Astrocyte of the spinal cord (primary cell): Measurements from ENCODE around the gene SORCS2.

Experiments used
- DNase-seq: peaks from one replicate; pipeline ENCODE4 v3.0.0; 2011; ENCODE audit warnings: low read depth, low spot score
- H3K4me3 ChIP-seq: 2 replicates; pipeline ENCODE4 v1.5.1; 2011; ENCODE audit warnings: low read depth, mild to moderate bottlenecking, low read length, moderate library complexity
- CTCF ChIP-seq: IDR thresholded peaks from 2 replicates; pipeline ENCODE4 v1.5.1; 2012; ENCODE audit warnings: low read depth, mild to moderate bottlenecking, low read length, inconsistent platforms
- in situ Hi-C: cut with HindIII; loops from 2 replicates; pipeline ENCODE4 v1.10.0; 2017; ENCODE audit warnings: low sequenced_read_pairs

The SORCS2 gene

GRCh38 chr4:7514281-7514680 lies 321.9 kb downstream of the SORCS2 start:
- no peak overlapping the region for H3K4me3 ChIP-seq
- in situ Hi-C loops = no loop called here
- no peak for DNase-seq
- no peak for TF ChIP-seq CTCF

- no peak for TF ChIP-seq CTCF
- in situ Hi-C loops = no loop called here
- DNase-seq = no peak
- H3K4me3 ChIP-seq = no peak overlapping the region
Observed at GRCh38 chr4:7514789-7515188, 322.5 kb downstream of the SORCS2 start.

GRCh38 chr4:7515390-7515902 lies 323.1 kb downstream of the SORCS2 start:
- in situ Hi-C loops = no loop called here
- no peak overlapping the region for H3K4me3 ChIP-seq
- no peak for DNase-seq
- TF ChIP-seq CTCF = no peak

GRCh38 chr4:7516096-7516772 lies 323.9 kb downstream of the SORCS2 start:
- in situ Hi-C loops = no loop called here
- no peak for DNase-seq
- H3K4me3 ChIP-seq = no peak overlapping the region
- TF ChIP-seq CTCF = no peak

- H3K4me3 ChIP-seq = no peak overlapping the region
- in situ Hi-C loops = no loop called here
- DNase-seq = no peak
- TF ChIP-seq CTCF = no peak
Observed at GRCh38 chr4:7516773-7517144, 324.4 kb downstream of the SORCS2 start.

GRCh38 chr4:7518871-7519637 lies 326.7 kb downstream of the SORCS2 start:
- H3K4me3 ChIP-seq = no peak overlapping the region
- TF ChIP-seq CTCF = no peak
- in situ Hi-C loops = no loop called here
- no peak for DNase-seq
